H1 (cell line): ENCODE measurements around the gene CARD14. TPM values are rescaled to one million over a fixed set of nuclear protein-coding genes. Genes with fewer than 3 reads are reported as not detected.

Source experiments
- CTCF ChIA-PET: fragments of 300-600 bp; sonication (Branson Sonifier 250); formaldehyde crosslinking; loops from one replicate; lab custom pipeline; 2021; ENCODE audit not compliant: partially characterized antibody; lab: Charles Lee
- POLR2A ChIA-PET: fragments of 300-600 bp; sonication (Branson Sonifier 250); formaldehyde crosslinking; loops from one replicate; lab custom pipeline; 2021; ENCODE audit warnings: inconsistent platforms; ENCODE audit not compliant: partially characterized antibody; lab: Charles Lee
- DNase-seq, 2 experiments: peaks; one replicate each; pipeline versions ENCODE4 v3.0.0 to v3.0.0-alpha.2; 2010 to 2022; ENCODE audit warnings: low spot score in 2 of 2, low read depth in 1 of 2, mixed read lengths in 1 of 2
- FAIRE-seq: peaks from 2 replicates; lab custom pipeline; 2011; peaks lifted over from hg19 to GRCh38; lab: Jason Lieb, UNC
- H2AFZ ChIP-seq: 2 replicates; pipeline ENCODE4 v1.8.1; 2012; ENCODE audit warnings: low read length, inconsistent platforms
- H2AK5ac ChIP-seq: 2 replicates; pipeline ENCODE4 v1.6.1; 2013; ENCODE audit warnings: low read depth, low read length
- H2BK120ac ChIP-seq: replicated peaks from 2 replicates; pipeline ENCODE3; 2013; ENCODE audit warnings: low read depth, low read length, inconsistent platforms
- H2BK12ac ChIP-seq: 2 replicates; pipeline ENCODE4 v1.6.1; 2013; ENCODE audit warnings: low read depth, low read length
- H2BK15ac ChIP-seq: 2 replicates; pipeline ENCODE4 v1.6.1; 2013; ENCODE audit warnings: low read length
- H2BK20ac ChIP-seq: 2 replicates; pipeline ENCODE4 v1.6.1; 2013; ENCODE audit warnings: low read length
- H2BK5ac ChIP-seq: 2 replicates; pipeline ENCODE4 v1.6.1; 2013; ENCODE audit warnings: low read depth, low read length
- H3K14ac ChIP-seq: 2 replicates; pipeline ENCODE4 v1.6.1; 2013; ENCODE audit warnings: inconsistent platforms; ENCODE audit not compliant: insufficient read length
- H3K18ac ChIP-seq: 2 replicates; pipeline ENCODE4 v1.6.1; 2013; ENCODE audit warnings: low read length; ENCODE audit errors: extremely low read depth
- H3K23ac ChIP-seq: 2 replicates; pipeline ENCODE4 v1.6.1; 2013; ENCODE audit warnings: inconsistent platforms; ENCODE audit not compliant: insufficient read length
- H3K23me2 ChIP-seq: 2 replicates; pipeline ENCODE4 v1.6.1; 2013; ENCODE audit warnings: low read depth, low read length
- H3K27ac ChIP-seq: 2 replicates; pipeline ENCODE4 v1.6.1; 2011; ENCODE audit warnings: low read depth, low read length, inconsistent platforms
- H3K27me3 ChIP-seq, 4 experiments: replicated peaks in 1 of 4; 1 replicate in 1 of 4; 2 replicates in 3 of 4; pipeline versions ENCODE4 v1.6.1 to v1.8.1; 2011 to 2013; ENCODE audit warnings: low read length in 3 of 4, mild to moderate bottlenecking in 3 of 4, inconsistent platforms in 2 of 4, mixed read lengths in 2 of 4, moderate library complexity in 1 of 4; ENCODE audit not compliant: control insufficient read depth in 3 of 4, insufficient read depth in 3 of 4; ENCODE audit errors: extremely low read depth in 1 of 4
- H3K36me3 ChIP-seq, 4 experiments: 2 replicates each; pipeline versions ENCODE4 v1.6.1 to v1.8.1; 2011 to 2013; ENCODE audit warnings: mild to moderate bottlenecking in 4 of 4, low read length in 3 of 4, moderate library complexity in 2 of 4, control low read depth in 1 of 4, inconsistent platforms in 1 of 4; ENCODE audit not compliant: insufficient read depth in 4 of 4, control insufficient read depth in 2 of 4
- H3K4ac ChIP-seq: replicated peaks from 2 replicates; pipeline ENCODE3; 2013; ENCODE audit warnings: low read length, low read depth, mixed read lengths, inconsistent platforms; ENCODE audit not compliant: insufficient read length
- H3K4me1 ChIP-seq, 4 experiments: replicated peaks in 1 of 4; 1 replicate in 1 of 4; 2 replicates in 3 of 4; pipeline versions ENCODE4 v1.6.1 to v1.8.1; 2011 to 2013; ENCODE audit warnings: low read length in 3 of 4, inconsistent platforms in 2 of 4, mixed read lengths in 1 of 4; ENCODE audit not compliant: insufficient read depth in 4 of 4, control insufficient read depth in 3 of 4
- H3K4me2 ChIP-seq, 2 experiments: 2 replicates each; pipeline versions ENCODE4 v1.6.1 to v1.8.1; 2011 to 2013; ENCODE audit warnings: low read depth in 2 of 2, low read length in 2 of 2, control low read depth in 1 of 2, inconsistent platforms in 1 of 2, mild to moderate bottlenecking in 1 of 2; ENCODE audit not compliant: insufficient read depth in 1 of 2
- H3K4me3 ChIP-seq, 4 experiments: fragments of 200-600, 300-600 bp in 1 of 4; sonication (generic), shearing (Covaris generic), sonication (Bioruptor Twin) in 1 of 4; 2 replicates each; pipeline versions ENCODE4 v1.5.1 to v1.8.1; 2011 to 2016; ENCODE audit warnings: low read length in 4 of 4, low read depth in 3 of 4, control low read depth in 2 of 4, inconsistent platforms in 2 of 4, mild to moderate bottlenecking in 2 of 4, mixed read lengths in 1 of 4, moderate library complexity in 1 of 4; ENCODE audit not compliant: insufficient read depth in 2 of 4; ENCODE audit errors: extremely low read depth in 1 of 4
- H3K56ac ChIP-seq: replicated peaks from 2 replicates; pipeline ENCODE3; 2013; ENCODE audit warnings: low read depth, mild to moderate bottlenecking, mixed read lengths, low read length, inconsistent platforms; ENCODE audit not compliant: insufficient read length
- H3K79me1 ChIP-seq: 2 replicates; pipeline ENCODE4 v1.6.1; 2013; ENCODE audit warnings: low read depth, low read length, control low read depth
- H3K79me2 ChIP-seq, 2 experiments: 2 replicates each; pipeline versions ENCODE4 v1.6.1 to v1.8.1; 2012 to 2013; ENCODE audit warnings: low read length in 2 of 2, mild to moderate bottlenecking in 2 of 2, inconsistent platforms in 1 of 2; ENCODE audit not compliant: insufficient read depth in 2 of 2, control insufficient read depth in 1 of 2
- H3K9ac ChIP-seq, 4 experiments: replicated peaks in 1 of 4; 1 replicate in 1 of 4; 2 replicates in 3 of 4; pipeline versions ENCODE4 v1.6.1 to v1.8.1; 2011 to 2013; ENCODE audit warnings: low read depth in 3 of 4, low read length in 3 of 4, control low read depth in 2 of 4, mild to moderate bottlenecking in 2 of 4, moderate library complexity in 2 of 4, inconsistent platforms in 1 of 4; ENCODE audit errors: extremely low read depth in 1 of 4
- H3K9me3 ChIP-seq, 2 experiments: 2 replicates each; pipeline versions ENCODE4 v1.6.1 to v1.8.1; 2012 to 2013; ENCODE audit warnings: mild to moderate bottlenecking in 2 of 2, moderate library complexity in 2 of 2, control low read depth in 1 of 2, inconsistent platforms in 1 of 2, low read depth in 1 of 2, low read length in 1 of 2, mixed read lengths in 1 of 2; ENCODE audit not compliant: insufficient read depth in 2 of 2
- H4K20me1 ChIP-seq, 2 experiments: replicated peaks in 1 of 2; 2 replicates each; pipeline versions ENCODE3 to v1.8.1; 2011 to 2013; ENCODE audit warnings: inconsistent platforms in 2 of 2, low read length in 2 of 2, mild to moderate bottlenecking in 1 of 2; ENCODE audit not compliant: insufficient read depth in 2 of 2, control insufficient read depth in 1 of 2
- H4K5ac ChIP-seq: 2 replicates; pipeline ENCODE4 v1.6.1; 2013; ENCODE audit warnings: low read length, low read depth, mixed read lengths, inconsistent platforms; ENCODE audit not compliant: insufficient read length
- H4K8ac ChIP-seq: 2 replicates; pipeline ENCODE4 v1.8.0; 2013; ENCODE audit warnings: mild to moderate bottlenecking, moderate library complexity, low read length, inconsistent platforms; ENCODE audit not compliant: insufficient read depth; ENCODE audit errors: extremely low read depth
- H4K91ac ChIP-seq: replicated peaks from 2 replicates; pipeline ENCODE3; 2013; ENCODE audit warnings: low read length, mixed read lengths, inconsistent platforms; ENCODE audit not compliant: insufficient read length
- ASH2L ChIP-seq: fragments of 200-600, 300-600 bp; sonication (generic); IDR thresholded peaks from one replicate; pipeline ENCODE4 v1.7.1; 2017; ENCODE audit warnings: low read length
- BACH1 ChIP-seq: IDR thresholded peaks from 2 replicates; pipeline ENCODE4 v1.6.1; 2012; ENCODE audit warnings: low read length, improper control_type of control experiment
- BRCA1 ChIP-seq: IDR thresholded peaks from 2 replicates; pipeline ENCODE4 v1.6.1; 2012; ENCODE audit warnings: low read depth, low read length, improper control_type of control experiment
- KDM5A ChIP-seq: fragments of 200-600 bp; IDR thresholded peaks from 2 replicates; pipeline ENCODE4 v1.7.1; 2012; ENCODE audit warnings: mild to moderate bottlenecking, low read length, inconsistent platforms, mixed read lengths
- MAFK ChIP-seq: IDR thresholded peaks from 2 replicates; pipeline ENCODE4 v1.6.1; 2012; ENCODE audit warnings: low read depth, mild to moderate bottlenecking, improper control_type of control experiment, low read length
- RAD21 ChIP-seq, 2 experiments: IDR thresholded peaks in 1 of 2; conservative IDR thresholded peaks in 1 of 2; 2 replicates each; pipeline ENCODE4 v1.6.1; 2011; ENCODE audit warnings: low read depth in 2 of 2, low read length in 2 of 2, improper control_type of control experiment in 1 of 2, inconsistent platforms in 1 of 2, mild to moderate bottlenecking in 1 of 2, moderate library complexity in 1 of 2
- RFX5 ChIP-seq: IDR thresholded peaks from 2 replicates; pipeline ENCODE4 v1.6.1; 2011; ENCODE audit warnings: low read depth, low read length, improper control_type of control experiment, borderline replicate concordance
- RNF2 ChIP-seq: fragments of 200-900, 300-1000 bp; sonication (generic); IDR thresholded peaks from 2 replicates; pipeline ENCODE4 v1.7.1; 2016; ENCODE audit warnings: borderline replicate concordance, low read depth, mild to moderate bottlenecking, antibody characterized with exemption, low read length; ENCODE audit not compliant: poor library complexity, severe bottlenecking; ENCODE audit errors: missing control alignments
- SP1 ChIP-seq: IDR thresholded peaks from 2 replicates; pipeline ENCODE4 v1.6.1; 2011; ENCODE audit warnings: low read depth, low read length
- USF2 ChIP-seq: IDR thresholded peaks from 2 replicates; pipeline ENCODE4 v1.6.1; 2011; ENCODE audit warnings: low read length, improper control_type of control experiment
- WGBS, 2 experiments: shearing (Covaris generic) in 1 of 2; methylation state at CpG; one replicate each; pipeline versions ENCODE4 v1.1.6 to v1.1.7; 2013 to 2015; ENCODE audit warnings: low lambda C conversion rate in 2 of 2, mixed read lengths in 2 of 2, inconsistent platforms in 1 of 2, low coverage in 1 of 2, missing lambda C conversion rate in 1 of 2; ENCODE audit not compliant: insufficient replicate concordance in 2 of 2, insufficient coverage in 1 of 2, insufficient read length in 1 of 2; ENCODE audit errors: extremely low coverage in 1 of 2, missing lambda C conversion rate in 1 of 2; 5-methylcytosine and 5-hydroxymethylcytosine counted together
- polyA plus RNA-seq, 7 experiments: library from polyadenylated mRNA; depleted of rRNA in 3 of 7; stranded (reverse) in 5 of 7; unstranded in 2 of 7; fragments of >200 nt in 5 of 7; fragments of 200-250 nt in 2 of 7; gene quantifications; 1 replicate in 5 of 7; 2 replicates in 1 of 7; 4 replicates in 1 of 7; pipeline versions ENCODE4 v1.2.1 to v1.2.3, GENCODE V29; 2011 to 2013; ENCODE audit warnings: missing spikeins in 2 of 7, mixed read lengths in 2 of 7
- total RNA-seq: library from RNA; stranded (reverse); fragmentation: NEBNext Ultra II Directional; extraction: Animal tissue kit (Norgen Biotek cat#: 25700); gene quantifications from 2 replicates; pipeline ENCODE4 v1.2.1, GENCODE V29; 2021

CARD14 gene
- total and polyA plus RNA-seq, 2 of the 8 experiments (the other 6 are each of a cell fraction or from before 2014, with no cell fraction given): 0.08 TPM; not detected in 1

GRCh38 chr17:80182845-80183223 lies 13.0 kb downstream of the CARD14 start:
- DNase-seq (no peak), FAIRE-seq (no peak)
- H3K9ac ChIP-seq: no peak overlapping the region
- no peak overlapping the region for H2BK5ac ChIP-seq
- no peak overlapping the region for H3K23ac ChIP-seq
- no peak overlapping the region for H3K4me2 ChIP-seq
- no peaks in the 10 kb centered on the region for H3K36me3 ChIP-seq
- no peak overlapping the region for H3K27ac ChIP-seq
- no peak overlapping the region for H3K14ac ChIP-seq
- no peaks in the 10 kb centered on the region; the same call in 1 of the 2 replicates for H3K79me1 ChIP-seq
- H2BK120ac ChIP-seq: no peak overlapping the region
- CTCF ChIA-PET: interaction anchor here (0.5 to 8.9 kb wide), 13 partner anchors 9 to 182 kb away, joined by 3 to 73 read pairs (median 5); no protein-coding TSS in a partner anchor
- no peak overlapping the region for H2BK15ac ChIP-seq
- H4K8ac ChIP-seq: 0 out of 2 replicates have a peak overlapping the region, but pooled peaks have one; percentile 15
- H4K91ac ChIP-seq: no peak overlapping the region
- no peak overlapping the region for H3K4ac ChIP-seq
- no peak for TF ChIP-seq RAD21 (IDR thresholded peaks at IDR 0.05 in 1 of 2, conservative IDR thresholded peaks at IDR 0.05 in 1 of 2; ENCODE audit: low read depth in 2 of 2, low read length in 2 of 2)
- TF ChIP-seq BRCA1: no peak
- no peak for TF ChIP-seq KDM5A
- TF ChIP-seq RNF2: no peak
- no peak for TF ChIP-seq SP1
- no peak for TF ChIP-seq ASH2L
- TF ChIP-seq MAFK: no peak
- no peak for TF ChIP-seq RFX5
- TF ChIP-seq BACH1: no peak
- TF ChIP-seq USF2: no peak
- no peak overlapping the region for H2AK5ac ChIP-seq
- H4K5ac ChIP-seq: no peak overlapping the region
- no peaks in the 10 kb centered on the region for H3K4me1 ChIP-seq
- POLR2A ChIA-PET: interaction anchor here (1.1 kb wide), 1 partner anchor 19 kb away, joined by 4 read pairs; no protein-coding TSS in a partner anchor
- H3K27me3 ChIP-seq: no peaks in the 10 kb centered on the region
- no peaks in the 10 kb centered on the region for H3K9me3 ChIP-seq
- H3K23me2 ChIP-seq: no peaks in the 10 kb centered on the region
- 93% methylated on average over 12 of the region's 12 CpGs; no CpG with 5 or more reads in 1 of the 2 experiments for WGBS, 2 experiments
- no peak overlapping the region for H3K18ac ChIP-seq
- no peak overlapping the region for H3K4me3 ChIP-seq
- no peak overlapping the region for H2BK12ac ChIP-seq
- no peak overlapping the region for H3K56ac ChIP-seq
- no peaks in the 10 kb centered on the region for H3K79me2 ChIP-seq
- H2BK20ac ChIP-seq: no peak overlapping the region
- H4K20me1 ChIP-seq: no peaks in the 10 kb centered on the region
- H2AFZ ChIP-seq: no peak overlapping the region; the same call in 1 of the 2 replicates
